ENCODE results near the gene PIF1. TPM values are rescaled to one million over a fixed set of nuclear protein-coding genes. Genes with fewer than 3 reads are reported as not detected.

Gene PIF1
- total RNA-seq, 1 experiment from 2014 or later: 74.4 TPM

- Mint-ChIP-seq H3K4me1 (peaks cover 73 to 80% of the 10 kb centered on the region in 2 experiments), H3K9me3 (no peaks in the 10 kb centered on the region), H3K27ac (peak overlapping the region; percentile 95 to 100 (median 98)), H3K36me3 (ENCODE audit: insufficient read depth in 1 of 3, low read depth in 3 of 3) (no peaks in the 10 kb centered on the region), H3K4me3 (peak overlapping the region; percentile 60 to 75), H3K27me3 (ENCODE audit: low read depth) (no peaks in the 10 kb centered on the region)
- Histone ChIP-seq H3K9me3 (ENCODE audit: control insufficient read depth, low read depth, low read length) (no peaks in the 10 kb centered on the region), H2AK5ac (ENCODE audit: insufficient read length, low read length) (no peak overlapping the region), H3K27ac (ENCODE audit: insufficient read length, low read depth, low read length) (peak overlapping the region; percentile 90), H3K23ac (ENCODE audit: insufficient read length, low read depth, low read length) (no peak overlapping the region), H3K27me3 (ENCODE audit: insufficient read depth, low read length) (no peaks in the 10 kb centered on the region), H2BK15ac (ENCODE audit: low read depth, low read length) (no peak overlapping the region), H2BK20ac (ENCODE audit: low read depth, low read length, poor library complexity, severe bottlenecking) (no peak overlapping the region), H3K4me1 (ENCODE audit: insufficient read depth, low read length) (peaks cover 14% of the 10 kb centered on the region), H2BK120ac (ENCODE audit: low read depth, low read length, poor library complexity, severe bottlenecking) (peak overlapping the region; percentile 56), H4K91ac (ENCODE audit: insufficient read length, low read depth, low read length) (peak overlapping the region; percentile 33), H2BK5ac (ENCODE audit: insufficient read length, low read length) (peak overlapping the region; percentile 85), H2AFZ (ENCODE audit: low read length) (no peak overlapping the region), H3K4ac (ENCODE audit: low read depth, low read length) (no peak overlapping the region), H4K8ac (replicated peaks; ENCODE audit: insufficient read length, low read depth, low read length) (no peak overlapping the region), H3K4me2 (ENCODE audit: insufficient read depth, insufficient read length, low read length) (peak overlapping the region; percentile 56), H3K79me2 (ENCODE audit: insufficient read depth, low read length) (no peaks in the 10 kb centered on the region), H4K5ac (ENCODE audit: insufficient read length, low read depth, low read length) (peak overlapping the region; percentile 59), H3K14ac (ENCODE audit: insufficient read depth, low read length) (peak overlapping the region; percentile 43; the same call in 1 of the 2 replicates), H3K79me1 (ENCODE audit: insufficient read depth, low read depth, low read length, poor library complexity, severe bottlenecking) (no peaks in the 10 kb centered on the region), H4K20me1 (ENCODE audit: control insufficient read depth, insufficient read depth, insufficient read length) (no peaks in the 10 kb centered on the region), H3K9ac (ENCODE audit: extremely low read depth, insufficient read length, low read length) (peak overlapping the region; percentile 44), H3K56ac (ENCODE audit: insufficient read length, low read depth, low read length) (no peak overlapping the region), H3T11ph (ENCODE audit: low read length) (no peak overlapping the region), H3K23me2 (ENCODE audit: insufficient read length, low read depth, low read length, poor library complexity, severe bottlenecking) (peaks cover 13% of the 10 kb centered on the region), H2BK12ac (ENCODE audit: insufficient read length, low read depth, low read length) (peak overlapping the region; percentile 19), H3K18ac (ENCODE audit: insufficient read length, low read depth, low read length) (peak overlapping the region; percentile 49)
- TF ChIP-seq, protein P1, sequence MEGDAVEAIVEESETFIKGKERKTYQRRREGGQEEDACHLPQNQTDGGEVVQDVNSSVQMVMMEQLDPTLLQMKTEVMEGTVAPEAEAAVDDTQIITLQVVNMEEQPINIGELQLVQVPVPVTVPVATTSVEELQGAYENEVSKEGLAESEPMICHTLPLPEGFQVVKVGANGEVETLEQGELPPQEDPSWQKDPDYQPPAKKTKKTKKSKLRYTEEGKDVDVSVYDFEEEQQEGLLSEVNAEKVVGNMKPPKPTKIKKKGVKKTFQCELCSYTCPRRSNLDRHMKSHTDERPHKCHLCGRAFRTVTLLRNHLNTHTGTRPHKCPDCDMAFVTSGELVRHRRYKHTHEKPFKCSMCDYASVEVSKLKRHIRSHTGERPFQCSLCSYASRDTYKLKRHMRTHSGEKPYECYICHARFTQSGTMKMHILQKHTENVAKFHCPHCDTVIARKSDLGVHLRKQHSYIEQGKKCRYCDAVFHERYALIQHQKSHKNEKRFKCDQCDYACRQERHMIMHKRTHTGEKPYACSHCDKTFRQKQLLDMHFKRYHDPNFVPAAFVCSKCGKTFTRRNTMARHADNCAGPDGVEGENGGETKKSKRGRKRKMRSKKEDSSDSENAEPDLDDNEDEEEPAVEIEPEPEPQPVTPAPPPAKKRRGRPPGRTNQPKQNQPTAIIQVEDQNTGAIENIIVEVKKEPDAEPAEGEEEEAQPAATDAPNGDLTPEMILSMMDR (conservative IDR thresholded peaks at IDR 0.05): peak; percentile 96
- no CpG with 5 or more reads among the region's 14 CpGs for WGBS (ENCODE audit: extremely low coverage, insufficient read length, low lambda C conversion rate)
- DNase-seq: peak; percentile 91
Observed at GRCh38 chr15:64809649-64810496, 15.6 kb downstream of the PIF1 start.

Measured in H9 (cell line).